BLaER1 treated with 17β-estradiol and CSF1 and Interleukin-3, amounts not matched to agents 10 nM and 100 nM (cell line): ENCODE measurements around the gene PTPRN2.
"Not testable (repeated sequence)": the region's sequence is repeated elsewhere in the genome, so short reads cannot be mapped to it uniquely, and the experiment has no call there.

Source experiments
- H3K27ac ChIP-seq, 11 experiments: shearing (Covaris generic); formaldehyde crosslinking; 2 replicates each; pipeline ENCODE4 v1.8.1; 2022
- H3K27me3 ChIP-seq, 11 experiments: shearing (Covaris generic); formaldehyde crosslinking; 2 replicates each; pipeline ENCODE4 v1.8.1; 2022
- H3K36me3 ChIP-seq, 11 experiments: shearing (Covaris generic); formaldehyde crosslinking; 2 replicates each; pipeline ENCODE4 v1.8.1; 2022
- H3K4me1 ChIP-seq, 10 experiments: shearing (Covaris generic); formaldehyde crosslinking; 2 replicates each; pipeline ENCODE4 v1.8.1; 2022
- H3K4me2 ChIP-seq, 11 experiments: shearing (Covaris generic); formaldehyde crosslinking; 2 replicates each; pipeline ENCODE4 v1.8.1; 2022
- H3K4me3 ChIP-seq, 10 experiments: shearing (Covaris generic); formaldehyde crosslinking; 2 replicates each; pipeline ENCODE4 v1.8.1; 2022
- H3K9ac ChIP-seq, 11 experiments: shearing (Covaris generic); formaldehyde crosslinking; 2 replicates each; pipeline ENCODE4 v1.8.1; 2022
- H3K9me3 ChIP-seq, 11 experiments: shearing (Covaris generic); formaldehyde crosslinking; replicated peaks in 1 of 11; 2 replicates each; pipeline ENCODE4 v1.8.1; 2022
- H4K20me1 ChIP-seq, 11 experiments: shearing (Covaris generic); formaldehyde crosslinking; 2 replicates each; pipeline ENCODE4 v1.8.1; 2022
- Cebpa-rat ChIP-seq, 11 experiments: shearing (Covaris generic); IDR thresholded peaks; 2 replicates each; pipeline ENCODE4 v1.8.1; 2022

PTPRN2 gene

DNA sequence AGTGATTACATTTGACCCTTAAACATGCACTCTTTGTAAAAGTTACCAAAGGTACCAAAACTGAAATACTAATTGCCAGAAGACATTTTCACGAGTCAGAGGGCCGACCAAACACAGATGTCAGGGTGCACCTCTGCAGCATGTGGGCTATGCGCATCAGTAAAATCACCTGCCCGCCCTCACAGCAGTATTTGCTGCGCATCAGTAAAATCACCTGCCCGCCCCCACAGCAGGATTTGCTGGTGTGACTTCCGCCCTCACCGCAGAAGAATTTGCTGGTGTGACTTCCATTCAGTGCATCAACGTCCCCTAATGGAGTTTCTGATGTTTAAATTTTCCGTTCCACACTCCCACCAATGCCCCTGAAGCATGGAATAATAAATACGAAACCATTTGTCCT, 202.9 kb downstream of the PTPRN2 start:
- TF ChIP-seq Cebpa-rat (IDR thresholded peaks at IDR 0.05) = no peak
- Histone ChIP-seq H4K20me1 (no peaks in the 10 kb centered on the region; a peak in 1 of 22 replicates), H3K27ac (no peak overlapping the region), H3K9me3 (peaks cover 21 to 36% (median 27%) of the 10 kb centered on the region in 11 experiments), H3K4me1 (no peaks in the 10 kb centered on the region; a peak in 1 of 20 replicates), H3K4me2 (no peak overlapping the region), H3K4me3 (no peak overlapping the region), H3K27me3 (no peaks in the 10 kb centered on the region), H3K36me3 (no peaks in the 10 kb centered on the region), H3K9ac (no peak overlapping the region)

DNA sequence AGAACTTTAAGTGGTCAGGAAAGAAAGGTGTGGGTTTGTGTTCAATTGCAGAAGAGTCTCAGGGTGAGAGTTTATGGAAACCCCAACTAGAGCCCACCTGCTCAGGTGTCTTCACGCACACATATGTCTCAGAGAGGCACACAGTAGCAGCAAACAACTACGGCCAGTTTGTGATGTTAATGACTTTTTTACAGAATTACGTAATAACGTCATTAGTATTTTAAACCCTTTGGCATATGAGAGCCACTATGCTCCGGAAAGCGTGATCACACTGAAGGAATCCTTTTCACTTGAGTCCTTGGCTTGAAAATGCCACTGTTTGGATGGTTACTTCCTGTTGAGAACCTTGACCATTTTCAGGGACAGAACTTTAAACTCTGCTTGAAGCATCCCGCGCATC, 204.0 kb downstream of the PTPRN2 start:
- no peaks in the 10 kb centered on the region for H3K27me3 ChIP-seq
- H3K9ac ChIP-seq = no peak overlapping the region
- H3K36me3 ChIP-seq = no peaks in the 10 kb centered on the region
- H3K4me3 ChIP-seq = no peak overlapping the region
- peaks cover 26 to 46% (median 35%) of the 10 kb centered on the region in 11 experiments for H3K9me3 ChIP-seq
- no peak overlapping the region for H3K4me2 ChIP-seq
- peak in 3 of 11 experiments; percentile 28 to 83 (median 44); a peak in 5 of 22 replicates for TF ChIP-seq Cebpa-rat (IDR thresholded peaks at IDR 0.05)
- H3K27ac ChIP-seq = no peak overlapping the region
- no peaks in the 10 kb centered on the region; a peak in 1 of 22 replicates for H4K20me1 ChIP-seq
- H3K4me1 ChIP-seq = no peaks in the 10 kb centered on the region; a peak in 1 of 20 replicates

DNA sequence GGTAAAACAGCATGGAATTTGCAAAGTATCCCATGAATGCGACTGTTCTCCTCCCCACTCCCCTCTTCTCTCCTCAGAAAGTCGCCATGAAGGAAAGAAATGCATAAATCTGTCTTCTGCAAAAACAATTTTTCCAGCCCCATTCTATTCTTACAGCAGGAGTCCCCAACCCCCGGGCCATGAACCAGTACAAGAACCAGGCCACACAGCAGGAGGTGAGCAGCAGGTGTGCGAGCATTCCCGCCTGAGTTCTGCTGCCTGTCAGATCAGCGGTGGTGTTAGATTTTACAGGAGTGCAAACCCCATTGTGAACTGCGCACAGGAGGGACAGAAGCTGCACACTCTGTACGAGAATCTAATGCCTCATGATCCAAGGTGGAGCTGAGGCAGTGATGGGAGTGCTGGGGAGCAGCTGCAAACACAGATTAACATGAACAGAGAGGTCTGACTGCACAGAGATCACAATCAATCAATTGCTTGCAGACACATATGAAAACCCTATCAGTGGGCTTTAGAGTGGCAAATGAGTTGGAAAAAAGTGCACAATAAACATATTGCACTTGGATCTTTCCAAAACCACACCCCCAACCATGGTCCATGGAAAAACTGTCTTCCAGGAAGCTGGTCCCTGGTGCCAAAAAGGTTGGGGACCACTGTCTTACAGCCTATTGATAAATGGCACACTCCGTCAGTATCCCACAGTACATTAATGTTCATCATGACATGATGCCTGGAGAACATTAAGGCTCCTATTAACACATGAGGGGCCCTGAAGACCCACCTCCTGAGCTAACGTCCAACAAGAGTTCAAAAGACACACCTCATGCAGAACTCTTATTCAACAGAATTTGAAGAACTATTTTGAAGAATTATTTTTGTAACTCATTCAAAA, 205.0 kb downstream of the PTPRN2 start:
- Histone ChIP-seq H3K27me3 (no peaks in the 10 kb centered on the region), H3K9ac (no peak overlapping the region), H4K20me1 (no peaks in the 10 kb centered on the region), H3K4me3 (no peak overlapping the region), H3K9me3 (peaks cover 26 to 46% (median 36%) of the 10 kb centered on the region in 11 experiments), H3K4me2 (no peak overlapping the region), H3K27ac (no peak overlapping the region), H3K36me3 (no peaks in the 10 kb centered on the region), H3K4me1 (no peaks in the 10 kb centered on the region; a peak in 1 of 20 replicates)
- no peak for TF ChIP-seq Cebpa-rat (IDR thresholded peaks at IDR 0.05)

DNA sequence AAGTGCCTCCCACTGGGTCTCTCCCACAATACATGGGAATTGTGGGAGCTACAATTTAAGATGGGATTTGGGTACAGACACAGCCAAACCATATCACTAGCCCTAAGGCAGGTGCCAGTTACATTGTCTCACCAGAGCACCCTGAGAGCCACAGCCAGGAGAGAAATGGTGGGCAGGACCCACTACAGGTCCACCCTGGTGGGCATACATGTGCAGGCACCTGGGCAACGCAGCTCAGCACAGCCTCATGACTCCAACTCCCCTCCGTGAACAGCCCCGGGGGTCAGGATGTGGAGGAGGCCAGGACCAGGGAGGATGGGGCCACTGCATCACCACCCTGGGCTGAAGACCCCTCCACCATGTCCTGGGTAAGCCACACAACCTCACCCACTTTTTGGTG, 205.7 kb downstream of the PTPRN2 start:
- no peak overlapping the region for H3K4me3 ChIP-seq
- H3K9ac ChIP-seq = no peak overlapping the region
- no peaks in the 10 kb centered on the region for H3K4me1 ChIP-seq
- H3K27ac ChIP-seq = no peak overlapping the region
- no peak overlapping the region for H3K4me2 ChIP-seq
- H3K9me3 ChIP-seq = peaks cover 26 to 46% (median 36%) of the 10 kb centered on the region in 11 experiments
- no peaks in the 10 kb centered on the region for H3K27me3 ChIP-seq
- no peak for TF ChIP-seq Cebpa-rat (IDR thresholded peaks at IDR 0.05)
- no peaks in the 10 kb centered on the region for H3K36me3 ChIP-seq
- no peaks in the 10 kb centered on the region for H4K20me1 ChIP-seq

DNA sequence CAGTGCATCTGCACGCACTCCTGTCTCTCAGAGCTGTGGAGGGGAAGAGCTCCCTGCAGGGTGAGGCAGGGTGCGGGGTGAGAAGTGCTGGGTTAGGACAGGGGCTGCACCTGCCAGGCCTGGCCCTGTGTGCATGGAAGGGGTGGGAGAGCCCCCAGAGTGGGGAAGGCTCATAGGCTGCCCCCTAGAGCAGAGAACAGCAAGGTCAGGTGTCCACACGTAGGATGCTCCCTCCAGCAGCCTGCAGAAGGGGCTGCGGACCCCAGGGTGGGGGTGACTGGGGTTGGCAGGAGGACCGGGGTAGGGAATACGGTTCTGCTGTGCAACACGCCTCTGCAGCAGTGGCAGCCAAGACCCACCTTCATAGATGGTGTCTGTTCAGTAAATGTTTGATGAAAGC, 208.6 kb downstream of the PTPRN2 start:
- Histone ChIP-seq H4K20me1 (no peaks in the 10 kb centered on the region), H3K27me3 (no peaks in the 10 kb centered on the region), H3K9ac (no peak overlapping the region), H3K27ac (no peak overlapping the region), H3K9me3 (peaks cover 26 to 43% (median 36%) of the 10 kb centered on the region in 11 experiments), H3K36me3 (no peaks in the 10 kb centered on the region), H3K4me2 (no peak overlapping the region), H3K4me1 (no peaks in the 10 kb centered on the region), H3K4me3 (no peak overlapping the region)
- no peak for TF ChIP-seq Cebpa-rat (IDR thresholded peaks at IDR 0.05)

DNA sequence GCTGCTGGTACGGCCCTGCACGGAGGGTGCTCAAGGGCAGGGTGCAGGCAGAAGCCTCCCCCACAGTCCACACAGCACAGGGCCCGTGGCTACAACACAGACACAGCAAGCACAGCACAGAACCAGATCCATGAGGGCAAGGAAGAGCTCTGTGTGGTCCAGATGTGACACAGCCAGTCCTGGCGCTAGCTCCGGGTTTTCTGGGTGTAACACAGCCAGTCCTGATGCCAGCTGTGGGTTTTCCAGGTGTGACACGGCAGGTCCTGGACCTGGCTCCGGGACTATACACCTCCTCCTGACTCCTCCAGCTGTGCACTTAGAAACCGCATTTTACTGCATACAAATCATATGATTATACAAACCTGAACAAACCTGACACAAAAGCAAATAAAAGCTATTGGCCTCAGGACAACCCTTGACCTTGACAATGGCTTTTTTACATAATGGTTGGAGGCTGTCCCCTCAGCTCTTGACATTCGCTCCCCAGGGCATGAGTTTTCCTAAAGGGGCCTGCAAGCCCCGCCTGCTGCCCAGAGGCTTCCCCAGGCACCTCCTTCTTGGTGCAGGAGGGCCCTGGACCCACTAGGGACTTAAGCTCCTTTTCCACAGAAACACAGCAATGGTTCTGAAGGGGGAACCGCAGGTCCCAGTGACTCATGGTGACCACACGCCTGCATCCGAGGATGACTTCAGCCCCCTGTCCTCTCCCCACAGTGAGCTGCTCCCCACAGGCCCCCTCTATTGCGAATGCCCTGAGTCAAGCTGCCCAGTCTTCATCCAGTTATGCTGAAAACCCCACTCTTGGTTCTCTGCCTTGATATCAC, 209.6 kb downstream of the PTPRN2 start:
- H3K4me1 ChIP-seq = no peaks in the 10 kb centered on the region
- no peak for TF ChIP-seq Cebpa-rat (IDR thresholded peaks at IDR 0.05)
- H3K4me3 ChIP-seq = no peak overlapping the region
- H4K20me1 ChIP-seq = no peaks in the 10 kb centered on the region
- H3K4me2 ChIP-seq = no peak overlapping the region
- H3K9me3 ChIP-seq = peaks cover 26 to 41% (median 36%) of the 10 kb centered on the region in 11 experiments
- no peak overlapping the region for H3K9ac ChIP-seq
- H3K36me3 ChIP-seq = no peaks in the 10 kb centered on the region
- H3K27me3 ChIP-seq = no peaks in the 10 kb centered on the region
- no peak overlapping the region for H3K27ac ChIP-seq

DNA sequence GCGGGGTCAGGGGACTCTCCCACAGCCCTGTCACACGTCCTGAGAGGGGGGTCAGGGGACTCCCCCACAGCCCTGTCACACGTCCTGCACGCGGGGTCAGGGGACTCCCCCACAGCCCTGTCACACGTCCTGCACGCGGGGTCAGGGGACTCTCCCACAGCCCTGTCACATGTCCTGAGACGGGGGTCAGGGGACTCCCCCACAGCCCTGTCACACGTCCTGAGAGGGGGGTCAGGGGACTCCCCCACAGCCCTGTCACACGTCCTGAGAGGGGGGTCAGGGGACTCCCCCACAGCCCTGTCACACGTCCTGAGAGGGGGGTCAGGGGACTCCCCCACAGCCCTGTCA, 210.8 kb downstream of the PTPRN2 start:
- not testable (repeated sequence) for H3K4me3 ChIP-seq, H3K27ac ChIP-seq, H3K27me3 ChIP-seq, H3K9ac ChIP-seq, H4K20me1 ChIP-seq, H3K4me2 ChIP-seq, H3K4me1 ChIP-seq, H3K36me3 ChIP-seq
- peaks cover 25 to 31% (median 30%) of the 10 kb centered on the region in 11 experiments for H3K9me3 ChIP-seq

DNA sequence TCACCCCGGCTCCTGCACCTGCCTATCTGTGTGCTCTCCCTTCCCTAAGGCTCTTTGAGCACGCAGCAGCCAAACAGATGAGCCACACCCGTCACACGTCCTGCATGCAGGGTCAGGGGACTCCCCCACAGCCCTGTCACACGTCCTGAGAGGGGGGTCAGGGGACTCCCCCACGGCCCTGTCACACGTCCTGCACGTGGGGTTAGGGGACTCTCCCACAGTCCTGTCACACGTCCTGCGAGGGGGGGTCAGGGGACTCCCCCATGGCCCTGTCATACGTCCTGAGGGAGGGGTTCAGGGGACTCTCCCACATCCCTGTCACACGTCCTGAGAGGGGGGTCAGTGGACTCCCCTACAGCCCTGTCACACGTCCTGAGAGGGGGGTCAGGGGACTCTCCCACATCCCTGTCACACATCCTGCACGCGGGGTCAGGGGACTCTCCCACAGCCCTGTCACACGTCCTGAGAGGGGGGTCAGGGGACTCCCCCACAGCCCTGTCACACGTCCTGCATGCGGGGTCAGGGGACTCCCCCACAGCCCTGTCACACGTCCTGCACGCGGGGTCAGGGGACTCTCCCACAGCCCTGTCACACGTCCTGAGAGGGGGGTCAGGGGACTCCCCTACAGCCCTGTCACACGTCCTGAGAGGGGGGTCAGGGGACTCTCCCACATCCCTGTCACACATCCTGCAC, 211.3 kb downstream of the PTPRN2 start:
- not testable (repeated sequence) for H3K36me3 ChIP-seq, H3K27me3 ChIP-seq, H3K4me3 ChIP-seq, H3K4me2 ChIP-seq, H4K20me1 ChIP-seq, H3K9ac ChIP-seq, H3K27ac ChIP-seq, H3K4me1 ChIP-seq
- H3K9me3 ChIP-seq = peaks cover 20 to 26% (median 25%) of the 10 kb centered on the region in 11 experiments

DNA sequence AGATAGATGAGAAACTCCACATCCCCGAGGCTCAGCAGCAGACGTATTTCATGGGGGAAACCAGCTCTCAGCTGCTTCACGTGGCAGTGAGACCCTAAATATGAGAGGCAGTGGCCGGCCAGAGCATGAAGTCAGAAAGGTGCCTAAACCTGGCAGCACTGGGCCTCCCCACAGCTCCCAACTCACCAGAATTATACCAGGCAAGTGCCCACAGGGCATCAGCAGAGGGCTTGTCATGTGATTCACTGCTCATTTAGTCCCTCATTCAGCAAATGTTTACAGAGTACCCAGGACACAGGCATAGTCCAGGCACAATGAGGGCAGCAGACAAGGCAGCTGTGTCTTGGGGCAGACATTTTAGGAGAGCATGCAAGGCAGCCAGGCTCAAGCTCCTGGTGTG, 212.6 kb downstream of the PTPRN2 start:
- Histone ChIP-seq H3K4me2 (no peak overlapping the region), H3K36me3 (no peaks in the 10 kb centered on the region), H3K27ac (no peak overlapping the region), H3K4me1 (no peaks in the 10 kb centered on the region), H3K9ac (no peak overlapping the region), H3K4me3 (no peak overlapping the region), H4K20me1 (no peaks in the 10 kb centered on the region), H3K27me3 (no peaks in the 10 kb centered on the region), H3K9me3 (peaks cover 8 to 14% (median 13%) of the 10 kb centered on the region in 11 experiments)
- TF ChIP-seq Cebpa-rat (IDR thresholded peaks at IDR 0.05) = no peak
